GM19099 (cell line): Measurements from ENCODE around the gene DENND6A.

ENCODE experiments used
- POLR2A ChIP-seq: IDR thresholded peaks from 3 replicates; pipeline ENCODE4 v1.6.1; 2011; ENCODE audit warnings: low read depth; ENCODE audit not compliant: insufficient read length; ENCODE audit errors: extremely low read depth

DENND6A gene, protein sequence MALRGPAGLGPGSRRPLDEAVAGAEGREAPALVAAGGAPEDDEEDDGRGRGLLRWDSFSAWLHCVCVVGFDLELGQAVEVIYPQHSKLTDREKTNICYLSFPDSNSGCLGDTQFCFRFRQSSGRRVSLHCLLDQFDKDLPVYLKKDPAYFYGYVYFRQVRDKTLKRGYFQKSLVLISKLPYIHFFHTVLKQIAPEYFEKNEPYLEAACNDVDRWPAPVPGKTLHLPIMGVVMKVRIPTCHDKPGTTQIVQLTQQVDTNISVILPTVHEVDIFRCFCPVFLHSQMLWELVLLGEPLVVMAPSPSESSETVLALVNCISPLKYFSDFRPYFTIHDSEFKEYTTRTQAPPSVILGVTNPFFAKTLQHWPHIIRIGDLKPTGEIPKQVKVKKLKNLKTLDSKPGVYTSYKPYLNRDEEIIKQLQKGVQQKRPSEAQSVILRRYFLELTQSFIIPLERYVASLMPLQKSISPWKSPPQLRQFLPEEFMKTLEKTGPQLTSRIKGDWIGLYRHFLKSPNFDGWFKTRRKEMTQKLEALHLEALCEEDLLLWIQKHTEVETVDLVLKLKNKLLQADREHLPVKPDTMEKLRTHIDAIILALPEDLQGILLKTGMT

DNA sequence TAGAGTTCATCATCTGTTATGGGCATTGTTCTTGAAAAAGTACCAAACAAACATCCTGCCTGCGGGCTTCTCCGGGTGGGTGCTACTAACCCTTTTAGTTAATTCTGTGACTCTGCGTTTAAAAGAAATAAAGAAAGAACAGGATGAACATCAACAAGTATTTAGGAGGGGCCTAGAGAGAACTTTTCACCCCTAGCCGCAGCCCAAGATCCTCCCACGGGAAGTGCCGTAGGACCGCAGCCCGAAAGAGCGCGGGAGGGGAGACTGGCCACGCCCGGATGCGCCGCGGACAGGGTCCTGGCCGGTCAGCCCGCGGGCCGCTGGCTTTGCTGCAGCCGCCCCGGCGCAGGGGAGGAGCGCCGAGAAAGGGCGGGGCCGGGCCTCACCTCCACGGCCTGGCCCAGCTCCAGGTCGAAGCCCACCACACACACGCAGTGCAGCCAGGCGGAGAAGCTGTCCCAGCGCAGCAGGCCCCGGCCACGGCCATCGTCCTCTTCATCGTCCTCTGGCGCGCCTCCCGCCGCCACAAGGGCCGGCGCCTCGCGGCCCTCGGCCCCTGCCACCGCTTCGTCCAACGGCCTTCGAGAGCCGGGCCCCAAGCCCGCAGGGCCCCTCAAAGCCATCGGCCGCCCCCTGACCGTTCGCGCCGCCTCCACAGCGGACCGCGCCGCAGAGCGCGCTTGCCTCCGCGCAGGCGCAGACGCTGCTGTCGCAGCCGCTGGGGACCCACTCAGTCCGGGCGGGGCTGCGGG lies at the start of gene DENND6A:
Gene DENND6A, minus strand, starts transcription at position 682 of the 752 bp plus-strand sequence. Its CDS starts 59 bp downstream, at position 623.
- peak; percentile 93 for TF ChIP-seq POLR2A

DNA sequence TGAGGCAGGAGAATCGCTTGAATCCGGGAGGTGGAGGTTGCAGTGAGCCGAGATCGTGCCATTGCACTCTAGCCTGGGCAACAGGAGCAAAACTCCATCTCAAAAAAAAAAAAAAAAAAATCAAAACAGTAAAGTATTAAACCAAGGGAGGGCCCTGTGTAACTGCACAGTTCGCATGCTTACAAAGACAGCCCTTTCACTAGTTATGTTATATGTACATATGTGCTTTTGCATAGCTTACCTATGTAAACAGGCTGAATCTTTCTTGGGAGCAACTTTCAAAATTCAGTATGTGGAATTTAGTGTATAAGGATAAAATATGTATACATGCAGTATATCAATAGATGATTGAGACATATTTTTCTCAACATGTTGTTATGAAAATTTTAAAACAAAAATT lies 47.1 kb upstream of the DENND6A start:
- TF ChIP-seq POLR2A: no peak

DNA sequence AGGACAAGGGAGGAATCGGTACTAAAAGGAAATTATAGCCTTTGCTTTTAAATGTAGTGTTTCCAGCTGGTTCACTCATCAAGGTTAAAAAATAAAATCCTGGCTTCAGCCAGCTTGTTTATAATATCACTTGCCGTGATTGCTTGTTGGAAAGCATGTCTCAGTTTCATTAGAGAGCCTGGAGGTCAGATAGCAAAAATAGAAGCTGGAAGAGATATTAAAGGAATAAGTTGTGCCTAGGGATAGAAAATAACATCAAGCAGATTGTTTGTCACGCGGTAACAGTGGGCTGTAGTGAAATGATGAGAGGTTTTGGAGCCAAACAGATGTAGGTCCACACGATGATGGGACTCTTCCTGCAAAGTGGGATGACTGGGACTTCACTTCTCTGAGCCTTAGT lies 45.5 kb upstream of the DENND6A start:
- TF ChIP-seq POLR2A: no peak

DNA sequence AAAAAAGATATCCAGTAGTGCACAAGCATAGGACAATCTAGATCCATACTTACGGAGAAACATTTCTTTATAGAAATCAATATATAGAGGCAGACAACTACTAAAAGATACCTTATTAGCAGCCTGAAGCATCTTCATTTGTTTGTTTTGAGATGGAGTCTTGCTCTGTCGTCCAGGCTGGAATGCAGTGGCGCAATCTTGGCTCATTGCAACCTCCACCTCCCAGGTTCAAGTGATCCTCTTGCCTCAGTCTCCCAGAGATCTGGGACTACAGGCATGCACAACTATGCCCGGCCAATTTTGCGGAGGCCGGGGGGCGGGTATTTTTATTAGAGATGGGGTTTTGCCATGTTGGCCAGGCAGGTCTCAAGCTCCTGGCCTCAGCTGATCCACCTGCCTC lies 45.0 kb upstream of the DENND6A start:
- no peak for TF ChIP-seq POLR2A

DNA sequence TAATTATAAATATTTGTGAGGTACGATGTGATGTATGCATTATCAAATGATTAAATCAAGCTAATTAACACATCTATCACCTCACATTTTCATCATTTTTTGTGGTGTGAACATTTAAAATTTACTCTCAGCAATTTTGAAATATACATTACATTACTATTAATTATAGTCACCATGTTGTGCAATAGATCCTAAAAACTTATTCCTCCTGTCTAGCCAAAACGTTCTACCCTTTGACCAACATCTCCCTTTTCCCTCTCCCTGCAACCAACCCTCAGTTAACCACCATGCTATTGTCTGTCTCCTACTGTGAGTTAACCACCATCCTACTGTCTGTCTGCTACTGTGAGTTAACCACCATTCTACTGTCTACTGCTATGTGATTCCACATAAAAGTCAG lies 42.5 kb upstream of the DENND6A start:
- TF ChIP-seq POLR2A: no peak

DNA sequence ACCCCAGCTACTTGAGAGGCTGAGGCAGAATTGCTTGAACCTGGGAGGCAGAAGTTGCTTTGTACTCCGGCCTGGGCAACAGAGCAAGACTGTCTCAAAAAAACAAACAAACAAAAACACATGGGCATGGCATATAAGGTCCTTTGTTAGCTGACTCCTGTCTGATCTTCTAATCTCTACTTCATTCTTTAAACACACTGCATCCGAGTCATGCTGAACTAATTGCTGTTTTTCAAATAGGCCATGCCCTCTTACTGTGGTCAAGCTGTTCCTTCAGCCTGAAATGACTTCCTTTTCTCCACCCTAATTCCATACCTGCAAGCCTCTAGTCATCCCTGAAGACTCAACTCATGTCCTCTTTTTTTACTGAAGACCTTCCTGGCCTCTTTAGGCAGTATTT lies 40.9 kb upstream of the DENND6A start:
- no peak for TF ChIP-seq POLR2A

DNA sequence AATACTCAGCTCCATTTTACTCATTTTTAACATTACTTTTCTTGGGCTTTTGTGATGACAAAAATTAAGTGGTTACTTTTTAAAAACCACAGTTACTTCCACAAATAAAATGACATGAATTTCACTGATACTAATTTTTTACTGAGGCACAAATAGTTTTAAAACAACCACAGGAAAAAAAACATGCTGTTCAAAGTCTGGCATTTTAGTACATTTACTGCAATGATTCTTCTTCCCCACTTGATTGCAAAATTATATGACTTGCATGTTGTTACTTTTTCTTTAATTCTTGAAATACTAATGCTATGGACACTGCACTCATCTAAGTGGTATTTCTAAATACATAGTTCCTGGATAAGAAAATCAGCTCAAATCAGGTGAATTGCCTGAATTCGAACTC lies 38.4 kb upstream of the DENND6A start:
- TF ChIP-seq POLR2A: no peak

DNA sequence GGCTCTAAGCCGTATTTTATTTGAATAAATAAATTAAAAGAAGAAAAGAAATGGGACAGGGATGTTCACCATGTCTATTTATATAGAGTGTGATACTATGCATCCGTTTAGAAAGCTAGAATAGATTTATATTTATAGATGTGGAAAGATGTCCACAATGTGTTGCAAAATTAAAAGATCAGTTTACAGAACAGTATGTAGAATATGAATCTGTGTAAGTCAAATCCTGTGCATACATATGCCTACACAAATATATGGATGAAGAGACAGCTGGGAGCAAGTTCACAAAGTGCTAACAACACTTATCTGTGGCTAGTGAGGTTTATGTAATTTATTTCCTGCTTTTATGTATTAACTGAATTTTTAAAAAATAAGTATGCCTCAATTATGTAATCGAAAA lies 37.8 kb upstream of the DENND6A start:
- TF ChIP-seq POLR2A: no peak

DNA sequence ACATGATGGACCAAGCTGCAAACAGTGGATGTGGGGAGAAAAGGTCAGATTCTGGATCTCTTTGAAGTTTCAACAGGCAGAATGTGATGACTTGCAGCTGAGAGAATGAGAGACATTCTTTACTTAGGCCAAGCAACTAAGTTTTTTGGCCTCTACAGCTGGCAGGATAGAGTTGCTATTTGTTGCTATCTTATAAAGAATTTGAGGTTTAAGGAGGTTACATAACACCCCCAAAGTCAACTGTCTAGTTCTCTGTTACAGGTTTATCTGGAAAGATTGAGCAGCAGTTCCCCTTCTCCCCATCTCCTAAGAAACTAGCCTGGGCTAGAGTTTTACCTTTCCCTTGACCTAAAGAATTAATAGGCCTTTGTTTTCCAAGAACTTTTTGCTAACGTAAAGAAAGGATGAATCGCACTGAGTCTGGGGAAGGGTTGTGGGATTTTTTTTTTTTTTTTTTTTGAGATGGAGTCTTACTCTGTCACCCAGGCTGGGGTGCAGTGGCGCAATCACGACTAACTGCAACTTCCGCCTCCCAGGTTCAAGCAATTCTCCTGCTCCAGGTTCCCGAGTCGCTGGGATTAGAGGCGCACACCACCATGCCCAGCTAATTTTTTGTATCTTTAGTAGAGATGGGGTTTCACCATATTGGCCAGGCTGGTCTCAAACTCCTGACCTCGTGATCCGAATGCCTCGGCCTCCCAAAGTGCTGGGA lies 36.6 kb upstream of the DENND6A start:
- no peak for TF ChIP-seq POLR2A

DNA sequence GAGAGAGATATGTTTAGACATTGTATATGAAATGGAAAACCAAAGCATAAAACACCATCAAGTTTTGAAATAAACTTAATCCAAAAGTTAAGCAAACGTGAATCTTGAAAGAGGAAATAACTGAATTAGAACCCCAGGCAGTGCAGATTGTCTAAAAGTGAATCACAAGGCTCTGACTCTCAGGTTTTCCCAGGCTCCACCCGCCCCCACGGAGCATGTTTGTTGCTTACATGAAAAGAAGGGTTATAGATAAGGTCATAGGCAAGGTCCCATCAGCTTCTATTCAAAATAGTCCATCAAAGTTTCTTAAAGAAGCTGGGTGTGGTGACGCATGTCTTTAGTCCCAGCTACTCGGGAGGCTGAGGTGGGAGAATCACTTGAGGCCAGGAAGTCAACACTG lies 34.2 kb upstream of the DENND6A start:
- TF ChIP-seq POLR2A: no peak

DNA sequence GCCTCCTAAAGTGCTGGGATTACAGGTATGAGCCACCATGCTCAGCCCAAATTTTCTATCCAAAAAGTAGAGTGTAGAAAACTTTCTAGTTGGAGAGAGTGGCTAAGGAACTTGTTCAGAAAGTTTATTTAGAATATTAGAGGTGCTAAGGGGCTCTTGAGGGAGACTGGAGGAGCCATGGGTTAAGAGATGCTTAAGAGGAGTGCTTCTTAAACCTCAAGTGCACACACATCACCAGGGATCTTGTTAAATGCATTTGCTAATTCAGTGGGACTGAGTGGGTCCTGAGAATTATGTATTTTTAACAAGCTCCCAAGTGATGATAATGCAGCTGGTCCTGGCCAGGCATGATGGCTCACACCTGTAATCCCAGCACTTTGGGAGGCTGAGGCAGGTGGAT lies 33.5 kb upstream of the DENND6A start:
- TF ChIP-seq POLR2A: no peak

DNA sequence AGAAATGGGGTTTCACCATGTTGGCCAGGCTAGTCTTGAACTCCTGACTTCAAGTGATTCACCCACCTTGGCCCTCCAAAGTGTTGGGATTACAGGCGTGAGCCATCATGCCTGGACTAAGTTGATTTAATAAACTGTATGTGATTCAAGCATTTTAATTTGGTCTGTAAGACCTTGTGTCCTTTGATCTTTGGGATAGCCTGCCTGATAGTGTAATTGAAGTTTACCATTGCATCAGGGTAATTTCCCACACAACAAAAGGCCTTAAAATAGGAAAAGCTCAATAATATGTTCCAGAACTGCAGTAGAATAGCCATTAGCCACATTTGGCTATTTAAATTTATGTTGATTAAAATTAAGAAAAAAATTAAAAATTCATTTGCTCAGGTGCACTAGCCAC lies 25.2 kb upstream of the DENND6A start:
- TF ChIP-seq POLR2A: no peak

DNA sequence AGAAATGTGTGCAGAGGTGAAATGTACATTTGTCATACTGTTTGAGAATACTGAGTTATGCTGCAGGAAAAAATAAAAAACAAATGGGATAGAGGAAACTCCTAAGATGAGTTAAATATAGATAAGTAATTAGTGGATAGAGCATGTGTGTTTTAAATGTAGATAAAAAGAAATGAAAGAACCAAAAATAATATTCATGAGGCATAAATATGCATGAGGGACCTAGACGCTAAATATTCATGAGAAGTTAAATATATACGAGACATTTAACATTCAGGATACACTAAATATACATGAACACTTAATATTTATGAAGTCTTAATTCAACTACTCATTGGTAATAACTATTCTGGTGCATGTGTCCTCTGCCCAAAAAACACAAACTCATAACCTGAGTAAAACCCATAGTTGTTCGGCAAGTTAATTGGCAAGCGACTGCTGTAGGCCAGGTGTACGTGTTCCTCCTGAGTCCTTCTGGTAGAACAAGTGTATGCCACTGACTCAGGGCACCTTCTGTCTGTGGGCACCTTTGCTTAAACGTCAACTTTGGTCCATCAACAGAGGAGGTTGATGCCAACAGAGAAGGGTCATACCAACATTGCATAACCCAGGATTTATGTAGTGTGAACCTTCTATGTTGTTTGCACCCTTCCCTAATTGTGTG lies 24.5 kb upstream of the DENND6A start:
- TF ChIP-seq POLR2A: no peak

DNA sequence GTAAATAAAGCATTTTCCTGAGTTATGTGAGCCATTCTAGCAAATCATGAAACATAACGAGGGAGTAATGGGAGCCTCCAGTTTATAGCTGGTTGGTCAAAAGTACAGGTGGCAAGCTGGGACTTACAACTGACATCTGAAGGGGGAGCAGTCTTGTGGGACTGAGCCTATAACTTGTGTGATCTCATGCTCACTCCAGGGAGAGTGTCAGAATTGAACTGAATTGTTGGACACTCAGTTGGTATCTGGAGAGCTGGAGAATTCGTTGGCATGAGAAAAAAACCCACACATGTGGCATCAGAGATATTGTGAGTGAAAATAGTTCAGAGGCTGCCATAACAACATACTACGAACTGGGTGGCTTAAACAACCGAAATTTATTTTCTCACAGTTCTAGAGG lies 22.8 kb upstream of the DENND6A start:
- no peak for TF ChIP-seq POLR2A

DNA sequence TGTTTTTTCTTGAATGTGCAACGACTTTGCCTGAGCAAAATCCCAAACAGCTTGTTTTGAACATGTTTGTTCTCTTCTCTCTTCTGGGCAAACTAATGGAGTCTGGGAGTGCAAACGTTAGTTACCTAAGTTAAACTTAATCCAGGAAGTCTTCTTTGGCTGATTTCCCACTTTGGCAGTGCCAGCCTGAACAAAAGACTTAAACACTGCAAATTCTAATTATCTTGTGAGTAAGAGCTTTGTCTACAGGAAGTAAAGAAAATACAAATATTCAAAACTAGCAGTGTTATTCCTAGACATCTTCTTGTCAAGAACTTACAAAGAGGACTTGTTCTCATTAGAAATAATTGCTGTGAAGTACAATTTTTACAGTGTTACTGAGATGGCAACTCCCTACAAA lies 16.7 kb upstream of the DENND6A start:
- TF ChIP-seq POLR2A: no peak

DNA sequence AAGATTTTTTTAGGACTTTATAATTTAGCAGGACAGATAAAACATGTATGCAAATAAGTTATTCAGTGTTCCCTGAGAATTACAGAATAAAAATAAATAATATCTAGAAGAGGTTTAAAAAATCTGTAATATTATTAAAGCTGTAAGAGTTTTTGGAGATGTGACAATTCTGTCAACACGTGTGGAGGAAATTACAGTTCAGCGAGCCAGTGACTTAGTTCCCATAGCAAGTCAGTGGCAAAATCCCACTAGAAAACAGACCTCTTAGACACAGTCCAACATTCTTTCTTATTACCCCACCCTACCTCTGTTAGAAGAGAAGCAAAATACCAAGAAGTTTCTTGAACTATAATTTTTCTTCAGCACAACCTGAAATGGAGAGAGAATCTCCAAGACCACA lies 16.2 kb upstream of the DENND6A start:
- TF ChIP-seq POLR2A: no peak

DNA sequence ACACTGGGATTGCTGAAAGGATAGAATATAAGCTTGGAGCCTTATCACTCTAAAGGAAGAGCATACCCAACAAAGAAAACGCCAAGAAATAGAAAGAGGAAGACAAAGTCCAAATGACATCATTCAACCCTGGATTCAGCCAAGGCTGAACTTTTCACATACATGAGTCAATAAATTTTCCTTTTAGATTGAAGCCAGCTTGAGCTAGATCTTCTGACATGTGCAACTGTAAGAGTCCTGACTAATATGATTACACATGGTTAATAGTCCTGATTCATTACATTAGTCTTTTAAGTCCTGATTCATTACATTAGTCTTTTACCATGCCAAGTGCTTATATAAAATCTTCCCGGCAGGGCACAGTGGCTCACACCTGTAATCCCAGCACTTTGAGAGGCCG lies 13.6 kb upstream of the DENND6A start:
- TF ChIP-seq POLR2A: no peak
